SIG-M5 treated with dmso at 0.1 percent for 504 hours (cell line): ENCODE data around the gene PTH1R.
A peak's percentile ranks its signal among the peaks of the same experiment; 100 is the strongest.

Experiments
- DNase-seq: peaks from one replicate; lab custom pipeline; 2025; ENCODE audit not compliant: unreplicated experiment; lab: John Stamatoyannopoulos, UW

The PTH1R gene

DNA sequence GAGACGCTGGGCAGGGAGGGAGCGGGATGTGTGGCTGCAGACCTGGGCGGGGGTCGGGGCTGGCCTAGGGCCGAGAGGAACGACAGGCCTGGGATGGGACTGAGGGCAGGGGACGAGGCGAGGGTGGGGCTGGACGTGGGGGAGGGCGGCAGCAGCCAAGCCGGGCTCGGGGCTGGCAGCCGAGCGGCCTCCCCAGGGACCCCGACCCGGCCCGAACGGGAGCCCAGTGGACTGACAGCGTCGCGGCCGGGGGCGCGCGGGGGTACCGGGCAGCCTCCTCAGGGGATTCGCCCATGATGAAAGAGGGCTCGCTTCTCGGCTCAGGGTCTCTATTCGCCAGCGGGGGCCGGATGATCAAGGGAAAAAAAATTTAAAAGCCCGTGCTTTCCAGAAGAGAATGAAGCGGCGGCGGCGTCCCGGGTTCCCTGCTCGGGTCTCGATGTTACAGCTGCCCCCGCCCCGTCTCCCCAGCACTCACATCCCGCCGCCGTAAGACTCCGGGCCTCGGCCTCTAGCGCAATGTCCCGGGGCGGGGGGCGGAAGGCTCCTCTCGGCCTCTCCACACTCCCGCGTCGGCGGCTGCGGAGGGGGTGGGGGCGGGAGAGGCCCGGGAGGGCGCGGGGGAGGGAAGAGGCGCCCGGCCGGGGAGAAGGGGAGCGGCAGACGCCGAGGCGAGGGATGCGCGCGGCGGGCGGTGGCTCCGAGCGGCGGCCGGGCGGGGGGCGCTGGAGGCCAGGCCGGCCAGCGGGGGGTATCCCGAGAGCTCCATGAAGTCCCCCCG, 4.3 kb downstream of the PTH1R start:
- no peak for DNase-seq

- DNase-seq, result no peak
Observed at GRCh38 chr3:46882377-46883053, 5.0 kb downstream of the PTH1R start.

DNA sequence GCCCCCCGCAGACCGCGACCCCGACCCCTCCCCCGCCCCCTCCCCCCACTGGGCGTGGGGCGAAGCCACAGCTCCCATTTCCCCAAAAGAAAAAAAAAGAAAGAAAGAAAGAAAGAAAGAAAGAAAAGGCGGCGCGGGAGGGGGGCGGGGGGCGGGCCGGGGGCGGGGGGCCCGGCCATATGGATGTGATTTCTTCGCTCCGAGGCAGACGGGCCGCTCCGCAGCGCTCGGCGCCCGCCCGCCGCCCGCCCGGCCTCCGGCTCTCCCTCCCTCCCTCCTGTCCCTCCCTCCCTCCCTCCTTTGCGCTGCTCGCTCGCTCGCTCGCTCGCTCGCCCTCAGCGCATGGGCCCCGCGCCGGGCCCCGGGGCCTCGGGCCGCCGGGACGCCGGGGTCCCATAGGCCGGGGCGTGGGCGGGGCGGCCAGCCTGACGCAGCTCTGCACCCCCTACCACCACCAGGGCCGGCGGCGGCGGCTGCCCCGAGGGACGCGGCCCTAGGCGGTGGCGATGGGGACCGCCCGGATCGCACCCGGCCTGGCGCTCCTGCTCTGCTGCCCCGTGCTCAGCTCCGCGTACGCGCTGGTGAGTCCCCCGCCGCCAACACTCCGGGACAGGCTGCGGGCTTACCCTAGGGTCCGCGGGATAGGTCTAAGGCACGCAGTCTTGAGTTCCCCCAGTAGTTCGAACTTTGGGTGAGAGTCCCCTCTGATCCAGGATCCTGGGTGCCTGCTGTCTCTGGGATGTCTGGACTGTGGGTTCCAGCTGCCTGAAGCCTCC, 5.7 kb downstream of the PTH1R start:
- DNase-seq, result no peak

- DNase-seq, result no peak
Observed at GRCh38 chr3:46883830-46884185, 6.3 kb downstream of the PTH1R start.

DNA sequence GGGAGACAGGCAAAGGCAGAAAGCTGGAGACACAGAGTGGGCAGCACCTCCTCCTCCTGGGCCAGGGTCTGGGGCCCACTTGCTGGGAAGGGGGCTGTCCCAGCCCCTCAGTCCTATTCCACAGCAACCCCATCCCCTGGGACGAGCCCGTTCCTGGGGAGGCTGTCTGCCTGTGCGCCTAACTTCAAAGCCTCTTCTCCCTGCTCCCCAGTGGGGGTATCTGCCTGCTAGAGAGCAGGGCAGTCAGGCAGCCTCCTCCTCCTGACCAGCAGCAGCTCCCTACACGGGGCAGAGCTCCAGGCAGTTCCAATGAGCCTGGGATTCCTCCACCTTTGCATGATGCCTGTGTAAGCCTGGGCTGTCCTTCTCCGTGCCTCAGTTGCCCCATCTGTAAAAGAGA, 6.9 kb downstream of the PTH1R start:
- no peak for DNase-seq

GRCh38 chr3:46884929-46885328, 7.4 kb downstream of the PTH1R start:
- DNase-seq, result no peak

- no peak for DNase-seq
Observed at GRCh38 chr3:46885612-46886011, 8.1 kb downstream of the PTH1R start.

DNA sequence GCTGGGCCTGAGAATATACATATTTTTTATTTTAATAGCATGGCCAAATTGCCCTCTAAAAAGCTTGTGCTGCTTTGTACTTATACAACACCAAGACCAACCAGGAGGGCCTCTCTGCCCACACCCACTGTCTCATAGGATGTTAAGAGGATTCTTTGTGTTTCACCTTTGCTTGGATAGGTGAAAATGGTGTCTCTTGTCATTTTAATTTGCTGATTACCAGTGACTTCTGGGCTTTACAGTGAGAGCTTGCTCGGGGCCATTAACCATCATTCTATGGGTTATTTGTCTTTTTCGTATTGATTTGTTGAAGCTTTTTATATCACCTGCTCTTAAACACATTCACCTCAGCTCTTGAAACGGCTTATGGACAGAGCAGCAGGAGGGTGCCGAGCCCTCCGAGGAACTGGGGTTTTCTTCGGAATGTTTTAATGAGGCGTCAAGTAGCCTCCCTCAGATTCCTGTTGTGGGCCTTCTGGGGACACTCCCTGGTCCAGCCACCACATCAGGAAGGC, 10.5 kb downstream of the PTH1R start:
- DNase-seq, result no peak

GRCh38 chr3:46888705-46889104, 11.2 kb downstream of the PTH1R start:
- no peak for DNase-seq

GRCh38 chr3:46889381-46890110, 12.0 kb downstream of the PTH1R start:
- DNase-seq, result no peak

DNA sequence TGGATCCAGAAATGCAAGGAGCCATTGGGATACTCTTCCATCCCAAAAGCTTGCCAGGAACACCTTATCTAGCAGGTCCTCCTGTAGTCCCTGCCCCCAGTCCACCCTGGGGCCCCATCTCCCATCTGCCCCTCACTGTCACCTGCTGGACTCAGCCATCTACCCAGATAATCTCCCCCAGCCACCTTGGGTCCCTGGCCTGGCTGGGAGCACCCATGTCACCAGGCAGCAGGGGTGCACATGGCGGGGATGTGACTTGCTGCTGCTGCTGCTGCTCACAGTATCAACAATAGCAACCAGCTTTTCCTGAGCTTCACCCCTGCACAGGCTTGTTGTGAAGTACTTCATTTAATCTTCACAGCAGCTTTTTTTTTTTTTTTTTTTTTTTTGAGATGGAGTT, 12.6 kb downstream of the PTH1R start:
- no peak for DNase-seq

GRCh38 chr3:46891132-46891531, 13.6 kb downstream of the PTH1R start:
- DNase-seq, result no peak

- no peak for DNase-seq
Observed at GRCh38 chr3:46892285-46893145, 15.0 kb downstream of the PTH1R start.

DNA sequence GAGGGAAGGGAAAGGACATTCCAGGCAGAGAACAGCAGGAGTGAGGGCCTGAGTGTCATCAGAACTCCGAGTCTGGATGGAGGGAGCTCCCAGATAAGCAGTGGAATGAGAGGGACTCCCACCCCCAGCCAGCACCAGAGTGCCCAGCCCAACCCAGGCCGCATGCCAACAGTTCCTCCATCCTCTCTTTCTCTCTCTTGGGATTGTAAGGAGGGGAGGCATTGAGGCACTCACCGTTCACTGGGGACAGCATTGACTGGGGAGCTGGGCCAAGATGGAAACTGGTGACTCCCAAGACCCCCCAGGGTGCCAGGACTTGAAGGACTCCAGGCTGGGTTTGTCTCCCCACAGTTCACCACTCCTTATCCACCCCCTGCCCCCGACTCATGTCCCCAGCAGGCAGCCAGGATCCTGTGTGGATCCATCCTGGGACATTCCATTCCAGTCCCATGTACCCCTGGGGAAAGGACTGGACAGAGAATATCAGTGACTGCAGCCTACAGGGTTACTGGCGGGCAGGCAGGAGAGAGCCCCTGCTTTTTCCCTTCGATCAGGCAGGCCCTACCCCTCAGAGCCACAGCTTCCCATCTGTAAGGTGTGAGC, 15.7 kb downstream of the PTH1R start:
- DNase-seq, result no peak

DNA sequence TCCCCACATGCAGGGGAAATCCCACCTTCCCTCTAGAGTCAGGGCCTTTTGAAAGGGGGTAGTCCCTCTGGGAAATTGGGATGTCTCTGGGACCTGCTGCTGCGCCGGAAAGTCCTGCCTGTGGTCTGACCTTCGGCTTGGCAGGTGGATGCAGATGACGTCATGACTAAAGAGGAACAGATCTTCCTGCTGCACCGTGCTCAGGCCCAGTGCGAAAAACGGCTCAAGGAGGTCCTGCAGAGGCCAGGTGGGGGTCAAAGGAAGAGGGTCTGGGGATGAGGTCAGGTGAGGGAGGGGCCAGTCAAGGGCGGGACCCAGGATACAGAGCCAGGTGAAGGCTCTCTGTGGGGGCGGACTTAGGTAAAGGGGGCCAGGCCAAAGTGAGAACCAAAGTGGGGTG, 16.2 kb downstream of the PTH1R start:
- DNase-seq, result no peak

DNA sequence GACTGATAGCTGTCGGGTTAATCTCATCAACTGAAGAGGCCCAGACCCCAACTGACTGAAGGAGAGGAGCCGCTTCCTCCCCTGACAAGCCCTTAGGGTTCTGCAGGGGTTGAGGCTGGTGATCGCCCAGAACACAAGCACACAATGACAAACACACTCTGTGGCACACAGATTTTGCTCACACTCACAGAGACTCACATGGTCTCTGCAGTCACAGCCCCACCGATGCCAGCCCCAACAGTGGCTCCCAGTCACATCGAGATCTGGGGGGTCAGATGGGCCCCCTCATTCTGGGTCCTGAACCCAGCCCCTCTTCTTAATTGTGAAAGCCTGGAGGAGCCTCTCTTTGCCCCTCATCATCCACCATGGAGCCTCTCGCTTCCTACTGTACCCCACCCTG, 16.7 kb downstream of the PTH1R start:
- no peak for DNase-seq

- DNase-seq, result peak; percentile 26
Observed at GRCh38 chr3:46895204-46895660, 17.7 kb downstream of the PTH1R start.

DNA sequence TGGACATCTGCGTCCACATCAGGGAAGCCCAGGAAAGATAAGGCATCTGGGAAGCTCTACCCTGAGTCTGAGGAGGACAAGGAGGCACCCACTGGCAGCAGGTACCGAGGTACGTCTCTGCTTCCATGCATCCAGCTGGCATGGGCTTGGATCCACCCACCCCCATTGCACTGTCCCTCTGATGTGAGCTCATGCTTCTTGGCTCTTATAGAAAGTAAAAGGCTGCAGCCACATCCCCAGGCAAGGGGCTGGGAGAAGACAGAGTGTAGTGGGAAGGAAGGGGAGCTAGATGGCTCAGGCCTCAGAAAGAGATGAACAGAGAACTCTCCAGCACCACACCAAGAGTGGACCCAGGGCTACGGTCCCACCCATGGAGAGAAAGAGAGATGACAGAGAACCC, 18.2 kb downstream of the PTH1R start:
- no peak for DNase-seq

GRCh38 chr3:46896386-46896785, 18.9 kb downstream of the PTH1R start:
- no peak for DNase-seq

GRCh38 chr3:46897031-46897430, 19.5 kb downstream of the PTH1R start:
- no peak for DNase-seq
